ENCODE results near the gene ABCA1. TPM values are rescaled to one million over a fixed set of nuclear protein-coding genes. Genes with fewer than 3 reads are reported as not detected.
A peak's percentile ranks its signal among the peaks of the same experiment; 100 is the strongest.

ABCA1 gene
- total RNA-seq, 1 donor from 2014 or later = 49.5 TPM

DNA sequence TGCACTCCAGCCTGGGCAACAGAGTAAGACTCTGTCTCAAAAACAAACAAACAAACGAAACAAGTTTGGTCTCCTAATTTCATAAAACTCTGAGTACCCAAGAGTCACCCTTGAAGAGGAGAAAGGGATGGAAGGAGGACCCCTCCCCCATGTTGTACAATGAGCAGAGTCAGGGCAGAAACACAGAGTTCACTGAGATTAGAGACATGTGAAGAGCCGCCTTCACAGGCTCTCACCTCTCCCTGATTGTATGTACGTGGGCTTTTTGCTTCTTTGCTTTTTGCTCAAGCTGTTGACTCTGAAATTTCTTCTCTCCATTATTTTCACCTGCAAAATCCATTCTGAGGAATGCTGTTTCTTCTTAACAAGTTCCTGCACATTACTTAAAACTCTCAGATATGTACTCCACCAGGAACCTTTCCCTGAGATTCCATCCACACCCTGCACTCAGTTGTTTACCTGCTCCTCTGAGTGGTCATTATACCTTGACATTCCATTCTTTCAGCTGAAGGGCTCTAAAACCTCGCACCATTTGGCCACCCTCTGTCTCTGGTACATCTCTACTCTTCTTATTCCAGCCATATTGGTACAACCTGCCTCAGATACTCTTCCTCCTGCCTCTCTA is 44.4 kb upstream of the ABCA1 start:
- Mint-ChIP-seq H3K4me3 (ENCODE audit: unreplicated experiment) (no peak overlapping the region), H3K36me3 (ENCODE audit: unreplicated experiment) (no peaks in the 10 kb centered on the region), H3K4me1 (ENCODE audit: unreplicated experiment) (peaks cover 33% of the 10 kb centered on the region), H3K9me3 (ENCODE audit: unreplicated experiment) (no peaks in the 10 kb centered on the region), H3K27ac (ENCODE audit: unreplicated experiment) (no peak overlapping the region), H3K27me3 (ENCODE audit: unreplicated experiment) (no peaks in the 10 kb centered on the region)
- no peak for DNase-seq (ENCODE audit: extremely low spot score, unreplicated experiment)
- TF ChIP-seq, protein P1, sequence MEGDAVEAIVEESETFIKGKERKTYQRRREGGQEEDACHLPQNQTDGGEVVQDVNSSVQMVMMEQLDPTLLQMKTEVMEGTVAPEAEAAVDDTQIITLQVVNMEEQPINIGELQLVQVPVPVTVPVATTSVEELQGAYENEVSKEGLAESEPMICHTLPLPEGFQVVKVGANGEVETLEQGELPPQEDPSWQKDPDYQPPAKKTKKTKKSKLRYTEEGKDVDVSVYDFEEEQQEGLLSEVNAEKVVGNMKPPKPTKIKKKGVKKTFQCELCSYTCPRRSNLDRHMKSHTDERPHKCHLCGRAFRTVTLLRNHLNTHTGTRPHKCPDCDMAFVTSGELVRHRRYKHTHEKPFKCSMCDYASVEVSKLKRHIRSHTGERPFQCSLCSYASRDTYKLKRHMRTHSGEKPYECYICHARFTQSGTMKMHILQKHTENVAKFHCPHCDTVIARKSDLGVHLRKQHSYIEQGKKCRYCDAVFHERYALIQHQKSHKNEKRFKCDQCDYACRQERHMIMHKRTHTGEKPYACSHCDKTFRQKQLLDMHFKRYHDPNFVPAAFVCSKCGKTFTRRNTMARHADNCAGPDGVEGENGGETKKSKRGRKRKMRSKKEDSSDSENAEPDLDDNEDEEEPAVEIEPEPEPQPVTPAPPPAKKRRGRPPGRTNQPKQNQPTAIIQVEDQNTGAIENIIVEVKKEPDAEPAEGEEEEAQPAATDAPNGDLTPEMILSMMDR (IDR thresholded peaks at IDR 0.05) = no peak

DNA sequence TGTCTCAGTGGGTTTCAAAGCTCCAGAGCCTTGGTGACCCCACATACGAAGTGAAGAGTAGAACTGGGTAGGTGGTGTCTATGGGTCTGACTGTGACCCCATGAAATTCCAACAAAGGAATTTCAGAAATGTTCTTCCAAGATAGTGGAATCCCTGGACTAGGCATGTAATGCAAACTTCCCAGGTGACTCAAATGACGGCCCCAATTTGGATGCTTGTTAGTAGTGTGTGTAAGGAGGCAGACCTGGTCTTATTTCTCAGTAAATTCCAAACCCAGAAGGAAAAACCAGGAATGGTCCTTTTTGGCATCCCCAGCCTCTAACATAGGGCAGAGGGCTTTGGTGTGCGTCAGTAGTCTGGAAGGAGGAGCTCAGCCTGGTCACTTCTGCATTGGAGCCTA is 43.6 kb upstream of the ABCA1 start:
- no peak for DNase-seq (ENCODE audit: extremely low spot score, unreplicated experiment)
- H3K9me3 Mint-ChIP-seq (ENCODE audit: unreplicated experiment) = no peaks in the 10 kb centered on the region
- H3K4me3 Mint-ChIP-seq (ENCODE audit: unreplicated experiment) = no peak overlapping the region
- peaks cover 33% of the 10 kb centered on the region for H3K4me1 Mint-ChIP-seq (ENCODE audit: unreplicated experiment)
- no peaks in the 10 kb centered on the region for H3K27me3 Mint-ChIP-seq (ENCODE audit: unreplicated experiment)
- no peaks in the 10 kb centered on the region for H3K36me3 Mint-ChIP-seq (ENCODE audit: unreplicated experiment)
- no peak overlapping the region for H3K27ac Mint-ChIP-seq (ENCODE audit: unreplicated experiment)
- TF ChIP-seq, protein P1 (IDR thresholded peaks at IDR 0.05) = no peak

DNA sequence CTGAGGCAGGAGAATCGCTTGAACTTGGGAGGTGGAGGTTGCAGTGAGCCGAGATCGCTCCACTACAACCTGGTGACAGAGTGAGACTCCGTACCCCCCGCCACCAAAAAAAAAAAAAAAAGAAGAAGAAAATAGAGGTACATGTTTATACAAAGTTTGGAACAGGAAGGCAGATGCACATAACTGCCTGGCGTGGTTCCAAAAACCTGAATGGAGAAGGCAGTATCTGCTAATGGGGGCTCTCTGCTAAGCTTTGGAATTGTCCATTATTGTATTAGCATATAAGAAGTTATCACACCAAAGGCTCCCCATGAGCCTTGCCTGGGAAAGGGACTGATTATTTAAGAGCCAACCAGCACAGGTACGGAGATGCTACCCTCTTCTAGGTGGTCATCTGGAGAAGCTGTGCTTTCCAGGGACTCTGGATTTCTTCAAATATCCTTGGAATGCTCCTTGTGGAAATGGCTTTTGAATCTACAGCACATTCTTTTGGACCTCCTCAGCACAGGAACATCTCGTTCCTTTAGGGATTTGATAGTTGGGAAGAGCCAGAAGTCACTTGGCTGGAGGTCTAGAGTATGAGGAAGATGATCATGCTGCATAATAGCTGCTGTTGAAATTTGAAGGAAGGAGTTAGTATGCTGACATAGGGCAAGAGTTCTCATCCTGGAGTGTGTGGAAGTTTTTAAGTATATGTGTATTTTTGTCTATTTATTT is 42.5 kb upstream of the ABCA1 start:
- Mint-ChIP-seq H3K36me3 (ENCODE audit: unreplicated experiment) (no peaks in the 10 kb centered on the region), H3K4me1 (ENCODE audit: unreplicated experiment) (peaks cover 33% of the 10 kb centered on the region), H3K9me3 (ENCODE audit: unreplicated experiment) (no peaks in the 10 kb centered on the region), H3K27ac (ENCODE audit: unreplicated experiment) (no peak overlapping the region), H3K4me3 (ENCODE audit: unreplicated experiment) (no peak overlapping the region), H3K27me3 (ENCODE audit: unreplicated experiment) (no peaks in the 10 kb centered on the region)
- DNase-seq (ENCODE audit: extremely low spot score, unreplicated experiment) = no peak
- TF ChIP-seq, protein P1 (IDR thresholded peaks at IDR 0.05) = no peak

DNA sequence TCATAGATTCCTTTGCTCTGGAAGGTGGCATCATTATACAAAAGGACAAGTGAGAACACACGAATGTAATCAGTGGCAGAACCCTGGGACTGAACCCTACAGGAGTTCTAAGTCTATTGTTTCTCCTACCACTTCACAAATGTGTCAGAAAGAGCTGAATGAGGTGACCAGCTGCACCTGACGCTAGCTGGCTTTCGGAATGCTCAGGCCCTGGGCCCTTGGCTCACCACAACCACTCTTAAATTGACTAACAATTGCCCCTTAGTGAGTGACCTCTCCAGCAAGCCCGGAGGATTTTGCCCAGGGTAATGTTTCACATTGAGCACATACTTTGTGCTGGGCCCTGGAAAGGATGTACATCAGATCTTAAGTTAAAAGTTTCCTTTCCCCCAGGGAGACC is 41.2 kb upstream of the ABCA1 start:
- no peaks in the 10 kb centered on the region for H3K27me3 Mint-ChIP-seq (ENCODE audit: unreplicated experiment)
- peak overlapping the region; percentile 93 for H3K4me3 Mint-ChIP-seq (ENCODE audit: unreplicated experiment)
- H3K36me3 Mint-ChIP-seq (ENCODE audit: unreplicated experiment) = no peaks in the 10 kb centered on the region
- H3K9me3 Mint-ChIP-seq (ENCODE audit: unreplicated experiment) = no peaks in the 10 kb centered on the region
- no peak for DNase-seq (ENCODE audit: extremely low spot score, unreplicated experiment)
- TF ChIP-seq, protein P1 (IDR thresholded peaks at IDR 0.05) = no peak
- H3K4me1 Mint-ChIP-seq (ENCODE audit: unreplicated experiment) = peaks cover 33% of the 10 kb centered on the region
- H3K27ac Mint-ChIP-seq (ENCODE audit: unreplicated experiment) = peak overlapping the region; percentile 96

Measured in osteocyte (in vitro differentiated cells).